Measurements from ENCODE around the gene NIT2. TPM values are rescaled to one million over a fixed set of nuclear protein-coding genes. Genes with fewer than 3 reads are reported as not detected.
A peak's percentile ranks its signal among the peaks of the same experiment; 100 is the strongest.

NIT2 gene
- total and polyA plus RNA-seq, 9 of the 15 experiments (the other 6 are each of a cell fraction or from before 2014, with no cell fraction given) = 11.4 to 62.2 (median 22.1) TPM

- TF ChIP-seq TOE1 (IDR thresholded peaks at IDR 0.05; ENCODE audit: borderline replicate concordance) (no peak), TOE1 (CRISPR knock-in tag; IDR thresholded peaks at IDR 0.05; ENCODE audit: borderline replicate concordance, low read depth) (0 out of 2 replicates have a peak, but pooled peaks have one; percentile 17), CBX2 (IDR thresholded peaks at IDR 0.05; ENCODE audit: insufficient read depth, low read length, poor library complexity, severe bottlenecking) (no peak), DIDO1 (tag; IDR thresholded peaks at IDR 0.05; ENCODE audit: low read depth) (no peak), ETV1 (tag; conservative IDR thresholded peaks at IDR 0.05; ENCODE audit: low read depth) (no peak), SNAPC5 (CRISPR knock-in tag; IDR thresholded peaks at IDR 0.05) (no peak), POLR2G (IDR thresholded peaks at IDR 0.05; ENCODE audit: low read depth, low read length) (peak; percentile 90), C11orf30 (IDR thresholded peaks at IDR 0.05; ENCODE audit: low read depth) (0 out of 2 replicates have a peak, but pooled peaks have one; percentile 32), ZBTB49 (CRISPR knock-in tag; IDR thresholded peaks at IDR 0.05; ENCODE audit: borderline replicate concordance) (no peak), POLR2AphosphoS5 (IDR thresholded peaks at IDR 0.05; ENCODE audit: control insufficient read depth, insufficient read depth, low read depth, low read length) (peak; percentile 57; the same call in 1 of the 2 replicates), MTA2 (IDR thresholded peaks at IDR 0.05; ENCODE audit: low read depth) (no peak), ZNF740 (CRISPR knock-in tag; IDR thresholded peaks at IDR 0.05) (no peak), ZNF740 (tag; IDR thresholded peaks at IDR 0.05) (no peak), ZNF592 (IDR thresholded peaks at IDR 0.05) (peak; percentile 63; the same call in 1 of the 2 replicates), CTBP1 (IDR thresholded peaks at IDR 0.05; ENCODE audit: borderline replicate concordance) (peak; percentile 46; the same call in 1 of the 2 replicates), MAFF (IDR thresholded peaks at IDR 0.05; ENCODE audit: low read length) (no peak), NRF1 (conservative IDR thresholded peaks at IDR 0.05 in 1 of 2, IDR thresholded peaks at IDR 0.05 in 1 of 2) (peak; percentile 41 to 57; a peak in 2 of 4 replicates), TBP (optimal IDR thresholded peaks at IDR 0.05; ENCODE audit: low read depth, low read length) (peak; percentile 60)
Measured at GRCh38 chr3:100334488-100335351, at the start of gene NIT2 (continued).
